GM12865 (cell line): ENCODE results near the gene HPS5.

Experiments
- DNase-seq: peaks from one replicate; pipeline ENCODE4 v3.0.0; 2010; ENCODE audit warnings: low read depth
- H3K4me3 ChIP-seq: 2 replicates; pipeline ENCODE4 v1.5.1; 2011; ENCODE audit warnings: mild to moderate bottlenecking, low read depth, low read length, control low read depth
- TF ChIP-seq, protein P1 (sequence below): IDR thresholded peaks from 2 replicates; pipeline ENCODE4 v1.5.1; 2011; ENCODE audit warnings: low read length, control low read depth, low read depth, inconsistent platforms; ENCODE audit not compliant: insufficient read depth; ENCODE audit errors: missing control alignments

HPS5 gene

DNA sequence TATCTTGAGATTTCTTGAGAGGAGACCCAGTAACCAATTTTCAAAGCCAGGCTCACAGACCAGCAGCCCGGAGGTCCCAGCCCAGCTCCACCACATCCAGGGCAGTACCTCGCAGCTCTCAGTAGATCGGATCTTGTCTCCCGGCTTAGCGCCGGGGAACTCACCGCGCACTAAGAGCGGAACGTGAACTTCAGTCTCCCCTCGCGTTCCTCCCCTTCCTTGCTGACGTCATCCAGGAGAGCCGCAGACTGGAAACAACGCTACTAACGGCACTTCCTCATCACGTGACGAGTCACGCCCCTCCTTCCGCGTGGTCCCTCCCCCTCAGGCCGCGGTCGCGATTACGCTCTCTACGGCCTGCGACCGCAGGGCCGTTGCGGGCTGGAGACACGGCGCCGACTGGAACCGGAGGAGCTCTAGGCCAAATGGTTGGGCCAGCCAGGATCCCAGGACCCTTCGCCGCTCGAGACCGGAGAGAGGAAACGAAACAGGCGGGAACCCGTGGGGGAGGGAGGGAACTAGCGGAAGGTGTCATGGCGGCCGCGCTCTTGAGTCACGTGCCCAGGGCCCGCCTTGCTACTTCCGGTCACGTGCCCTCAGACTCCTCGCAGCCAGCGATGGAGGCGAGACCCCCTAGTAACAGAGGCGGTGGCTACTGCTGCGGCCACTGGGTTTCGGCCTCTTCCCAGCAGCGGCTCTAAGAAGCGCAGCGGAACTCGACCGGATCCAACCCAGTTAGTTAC is at the start of gene HPS5, which contains the start of gene GTF2H1:
HPS5 (minus strand) TSS at position 172 of the 743 bp plus-strand sequence. CDS start 4,282 bp downstream, outside the sequence.
GTF2H1 (plus strand) TSS at position 599 of the 743 bp plus-strand sequence. CDS start 10,508 bp downstream, outside the sequence.
- DNase-seq = peak; percentile 99
- H3K4me3 ChIP-seq = peak within 1 kb of the TSS; percentile 92
- TF ChIP-seq, protein P1, sequence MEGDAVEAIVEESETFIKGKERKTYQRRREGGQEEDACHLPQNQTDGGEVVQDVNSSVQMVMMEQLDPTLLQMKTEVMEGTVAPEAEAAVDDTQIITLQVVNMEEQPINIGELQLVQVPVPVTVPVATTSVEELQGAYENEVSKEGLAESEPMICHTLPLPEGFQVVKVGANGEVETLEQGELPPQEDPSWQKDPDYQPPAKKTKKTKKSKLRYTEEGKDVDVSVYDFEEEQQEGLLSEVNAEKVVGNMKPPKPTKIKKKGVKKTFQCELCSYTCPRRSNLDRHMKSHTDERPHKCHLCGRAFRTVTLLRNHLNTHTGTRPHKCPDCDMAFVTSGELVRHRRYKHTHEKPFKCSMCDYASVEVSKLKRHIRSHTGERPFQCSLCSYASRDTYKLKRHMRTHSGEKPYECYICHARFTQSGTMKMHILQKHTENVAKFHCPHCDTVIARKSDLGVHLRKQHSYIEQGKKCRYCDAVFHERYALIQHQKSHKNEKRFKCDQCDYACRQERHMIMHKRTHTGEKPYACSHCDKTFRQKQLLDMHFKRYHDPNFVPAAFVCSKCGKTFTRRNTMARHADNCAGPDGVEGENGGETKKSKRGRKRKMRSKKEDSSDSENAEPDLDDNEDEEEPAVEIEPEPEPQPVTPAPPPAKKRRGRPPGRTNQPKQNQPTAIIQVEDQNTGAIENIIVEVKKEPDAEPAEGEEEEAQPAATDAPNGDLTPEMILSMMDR = no peak

- TF ChIP-seq, protein P1 = no peak
- DNase-seq = no peak
- no peak overlapping the region for H3K4me3 ChIP-seq
These were observed 49.3 kb upstream of the HPS5 start for GRCh38 chr11:18371279-18371678.

- no peak overlapping the region for H3K4me3 ChIP-seq
- TF ChIP-seq, protein P1 = no peak
- DNase-seq = no peak
These were observed 47.5 kb upstream of the HPS5 start for GRCh38 chr11:18369398-18369797.

DNA sequence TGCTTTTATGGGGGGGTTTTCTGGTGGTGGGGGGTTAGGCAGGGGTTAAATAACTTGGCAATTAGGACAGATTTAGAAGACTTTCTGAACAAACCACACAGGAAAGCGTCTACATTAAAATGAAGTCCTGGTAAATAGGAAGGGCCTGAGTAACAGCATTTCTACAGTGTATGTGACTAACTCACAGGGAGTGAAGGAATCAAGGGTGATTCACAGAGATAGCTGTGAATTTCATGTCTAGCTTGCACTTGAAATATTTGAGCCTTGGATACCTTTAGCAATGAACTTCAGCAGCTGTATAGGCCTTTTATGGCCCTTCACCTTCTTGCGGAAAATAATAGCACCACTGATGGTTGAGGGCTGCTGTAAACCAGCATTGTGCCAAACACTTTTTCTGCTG is 46.3 kb upstream of the HPS5 start:
- TF ChIP-seq, protein P1 = no peak

DNA sequence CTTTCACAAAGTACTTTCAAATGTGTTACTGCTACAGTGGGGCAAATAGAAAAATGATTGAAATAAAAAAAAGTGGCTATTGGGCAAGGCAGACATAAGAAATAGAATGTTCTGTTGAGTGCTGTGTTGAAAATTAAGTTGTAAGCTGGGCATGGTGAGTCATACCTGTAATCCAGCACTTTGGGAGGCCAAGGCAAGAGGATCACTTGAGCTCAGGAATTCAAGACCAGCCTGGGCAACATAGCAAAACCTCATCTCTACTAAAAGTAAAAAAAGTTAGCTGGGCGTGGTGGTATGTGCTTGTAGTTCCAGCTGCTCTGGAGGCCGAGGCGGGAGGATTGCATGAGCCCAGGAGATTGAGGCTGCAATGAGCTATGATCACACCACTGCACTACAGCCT is 45.5 kb upstream of the HPS5 start:
- DNase-seq = no peak
- H3K4me3 ChIP-seq = no peak overlapping the region

More for the DNA sequence above, 46.3 kb upstream of the HPS5 start:
- DNase-seq = no peak
- no peak overlapping the region for H3K4me3 ChIP-seq

GRCh38 chr11:18366286-18366685 is 44.3 kb upstream of the HPS5 start:
- no peak overlapping the region for H3K4me3 ChIP-seq
- DNase-seq = no peak
- TF ChIP-seq, protein P1 = no peak

More for the DNA sequence above, 45.5 kb upstream of the HPS5 start:
- TF ChIP-seq, protein P1 = no peak
